Spleen (tissue), 11 donors: ENCODE data around the gene LRRN4CL. TPM values are rescaled to one million over a fixed set of nuclear protein-coding genes. Genes with fewer than 3 reads are reported as not detected.
"Not testable (repeated sequence)": the region's sequence is repeated elsewhere in the genome, so short reads cannot be mapped to it uniquely, and the experiment has no call there.

Experiments used
- DNase-seq: peaks from one replicate; pipeline ENCODE4 v3.0.0-alpha.2; 2020
- H3K27ac ChIP-seq, 8 donors: fragments of 200-600 bp; sonication (generic) in 7 of 8; 1 replicate in 4 of 8; 2 replicates in 4 of 8; pipeline versions ENCODE4 v1.5.0 to v1.8.0; 2016 to 2021; ENCODE audit warnings: inconsistent platforms in 4 of 8, mild to moderate bottlenecking in 4 of 8, moderate library complexity in 1 of 8
- H3K27me3 ChIP-seq, 7 donors: fragments of 200-600 bp; sonication (generic) in 6 of 7; replicated peaks in 1 of 7; 1 replicate in 4 of 7; 2 replicates in 3 of 7; pipeline versions ENCODE4 v1.5.0 to v1.8.0; 2016 to 2021; ENCODE audit warnings: inconsistent platforms in 3 of 7, mild to moderate bottlenecking in 1 of 7
- H3K36me3 ChIP-seq, 6 donors: fragments of 200-600 bp; sonication (generic) in 5 of 6; 1 replicate in 4 of 6; 2 replicates in 2 of 6; pipeline versions ENCODE4 v1.5.0 to v1.8.0; 2016 to 2021; ENCODE audit warnings: inconsistent platforms in 2 of 6
- H3K4me1 ChIP-seq, 6 donors: fragments of 200-600 bp; sonication (generic) in 5 of 6; 1 replicate in 3 of 6; 2 replicates in 3 of 6; pipeline versions ENCODE4 v1.5.0 to v1.8.0; 2016 to 2021; ENCODE audit warnings: inconsistent platforms in 3 of 6
- H3K4me3 ChIP-seq, 8 donors: fragments of 200-600 bp; sonication (generic) in 7 of 8; 1 replicate in 4 of 8; 2 replicates in 4 of 8; pipeline versions ENCODE4 v1.5.0 to v1.8.0; 2016 to 2021; ENCODE audit warnings: inconsistent platforms in 4 of 8, mild to moderate bottlenecking in 4 of 8, moderate library complexity in 2 of 8
- H3K9me3 ChIP-seq, 8 donors: fragments of 200-600 bp; sonication (generic) in 7 of 8; 1 replicate in 4 of 8; 2 replicates in 4 of 8; pipeline versions ENCODE4 v1.5.0 to v1.8.0; 2016 to 2021; ENCODE audit warnings: inconsistent platforms in 4 of 8
- CTCF ChIP-seq, 11 experiments: fragments of 200-600 bp in 7 of 11; fragments of 450-650 bp in 4 of 11; sonication (generic) in 4 of 11; IDR thresholded peaks in 8 of 11; conservative IDR thresholded peaks in 3 of 11; 1 replicate in 7 of 11; 2 replicates in 4 of 11; pipeline versions ENCODE4 v1.4.0 to v1.8.0; 2016 to 2021; ENCODE audit warnings: antibody characterized with exemption in 11 of 11, inconsistent platforms in 4 of 11, mild to moderate bottlenecking in 1 of 11
- POLR2A ChIP-seq, 3 donors: fragments of 450-650 bp; IDR thresholded peaks; one replicate each; pipeline ENCODE4 v1.5.1; 2017; ENCODE audit warnings: antibody characterized with exemption in 3 of 3, mild to moderate bottlenecking in 1 of 3
- POLR2AphosphoS5 ChIP-seq, 3 donors: sonication (generic); formaldehyde crosslinking; IDR thresholded peaks; one replicate each; pipeline ENCODE4 v1.5.1; 2017; ENCODE audit warnings: antibody characterized with exemption in 3 of 3
- WGBS, 5 donors: extraction: QIAGEN DNeasy Blood & Tissue Kit in 3 of 5; methylation state at CpG; one replicate each; pipeline versions ENCODE4 v1.1.5 to v1.1.7; 2013 to 2018; 5-methylcytosine and 5-hydroxymethylcytosine counted together
- intact Hi-C: fragments of 100-400 bp; cut with DNase I; formaldehyde crosslinking; loops from one replicate; pipeline ENCODE4 v1.15.0; 2023; ENCODE audit warnings: low total_unique reads
- polyA plus RNA-seq, 3 donors: library from polyadenylated mRNA; stranded (reverse); fragments of 200-250 nt; gene quantifications; one replicate each; pipeline ENCODE4 v1.2.1, GENCODE V29; 2013
- total RNA-seq, 7 donors: library from RNA; depleted of rRNA in 3 of 7; stranded (reverse); fragments of >200 nt in 3 of 7; fragmentation: NEBNext Ultra II Directional in 4 of 7; extraction: Animal tissue kit (Norgen Biotek cat#: 25700) in 4 of 7; gene quantifications; one replicate each; pipeline versions ENCODE4 v1.1.0 to v1.2.1, GENCODE V29; 2016 to 2021
- donor health status: healthy with polysubstance abuse.
- donor health status: DM: no; HTN: no; CAD: no; lungs with moderate emphysema.
- donor health status: DM: no; HTN: no; CAD: no.
- donor health status: Bipolar disorder and iron deficiency.
- donor health status: healthy.
- donor health status: DM: no; HTN: no; CAD: no.
- donor health status: DM: yes; HTN: yes; CAD: no.

LRRN4CL gene
- total and polyA plus RNA-seq, 10 donors: 0.04 to 0.48 (median 0.17) TPM; not detected in 7

DNA sequence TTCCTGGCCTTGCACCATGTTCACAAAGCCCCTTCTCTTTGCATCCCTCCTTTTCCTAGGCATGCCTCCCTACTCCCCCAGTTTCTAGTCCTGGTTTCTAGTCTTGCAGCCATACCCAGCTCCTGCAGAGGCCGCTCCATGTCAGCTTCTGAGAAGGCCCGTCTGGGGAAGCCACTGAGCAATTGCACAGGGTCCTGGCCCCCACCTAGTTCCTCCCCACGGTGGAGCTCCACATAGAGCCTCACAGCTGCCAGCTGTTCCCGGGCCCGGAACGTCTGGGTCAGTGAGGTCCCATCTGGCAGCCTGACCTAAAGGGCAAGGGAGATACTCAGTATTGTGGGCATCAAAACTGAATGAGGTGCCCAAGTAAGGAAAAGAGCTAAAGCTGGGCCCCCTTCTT, 12.6 kb downstream of the LRRN4CL start:
- Histone ChIP-seq H3K4me3 (no peak overlapping the region), H3K36me3 (peaks cover 0 to 56% (median 39%) of the 10 kb centered on the region in 6 donors), H3K27me3 (no peaks in the 10 kb centered on the region), H3K9me3 (no peaks in the 10 kb centered on the region), H3K27ac (peak overlapping the region in 1 of 8 donors; percentile 8), H3K4me1 (peaks cover 30 to 88% (median 57%) of the 10 kb centered on the region in 6 donors)
- intact Hi-C loops: loop anchor here (10.0 kb wide), 1 partner anchor 82 kb away; the partner anchor contains the start of gene TUT1
- DNase-seq: no peak
- no peak for TF ChIP-seq POLR2A (IDR thresholded peaks at IDR 0.05)
- no peak for TF ChIP-seq POLR2AphosphoS5 (IDR thresholded peaks at IDR 0.05)
- no peak for TF ChIP-seq CTCF (IDR thresholded peaks at IDR 0.05 in 8 of 11, conservative IDR thresholded peaks at IDR 0.05 in 3 of 11)
- WGBS, 5 donors: 54 to 75% (median 73%) methylated on average over 6 of the region's 6 CpGs

DNA sequence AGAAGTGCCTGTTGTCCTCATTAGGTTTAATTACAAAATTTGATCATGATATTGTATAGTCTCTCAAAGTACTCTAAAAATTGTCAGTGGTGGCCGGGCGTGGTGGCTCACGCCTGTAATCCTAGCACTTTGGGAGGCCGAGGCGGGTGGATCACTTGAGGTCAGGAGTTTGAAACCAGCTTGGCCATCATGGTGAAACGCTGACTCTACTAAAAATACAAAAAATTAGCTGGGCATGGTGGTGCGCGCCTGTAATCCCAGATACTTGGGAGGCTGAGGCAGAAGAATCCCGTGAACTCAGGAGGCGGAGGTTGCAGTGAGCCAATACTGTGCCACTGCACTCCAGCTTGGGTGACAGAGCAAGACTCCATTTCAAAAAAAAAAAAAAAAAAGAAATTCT, 13.9 kb downstream of the LRRN4CL start:
- not testable (repeated sequence) for H3K27ac ChIP-seq, H3K9me3 ChIP-seq, DNase-seq, H3K27me3 ChIP-seq, H3K4me3 ChIP-seq
- intact Hi-C loops: loop anchor here (10.0 kb wide), 1 partner anchor 81 kb away; the partner anchor contains the start of gene TUT1
- Histone ChIP-seq H3K4me1 (peaks cover 35 to 89% (median 64%) of the 10 kb centered on the region in 6 donors), H3K36me3 (peaks cover 0 to 56% (median 39%) of the 10 kb centered on the region in 6 donors)
- WGBS, 5 donors: 91 to 98% (median 94%) methylated on average over 10 of the region's 10 CpGs

- peaks cover 25 to 91% (median 67%) of the 10 kb centered on the region in 6 donors for H3K4me1 ChIP-seq
- TF ChIP-seq CTCF (IDR thresholded peaks at IDR 0.05 in 8 of 11, conservative IDR thresholded peaks at IDR 0.05 in 3 of 11): no peak
- no peak for TF ChIP-seq POLR2A (IDR thresholded peaks at IDR 0.05)
- TF ChIP-seq POLR2AphosphoS5 (IDR thresholded peaks at IDR 0.05): no peak
- 85 to 92% (median 87%) methylated on average over 2 of the region's 2 CpGs for WGBS, 5 donors
These were observed 16.2 kb downstream of the LRRN4CL start for GRCh38 chr11:62673196-62673525.

DNA sequence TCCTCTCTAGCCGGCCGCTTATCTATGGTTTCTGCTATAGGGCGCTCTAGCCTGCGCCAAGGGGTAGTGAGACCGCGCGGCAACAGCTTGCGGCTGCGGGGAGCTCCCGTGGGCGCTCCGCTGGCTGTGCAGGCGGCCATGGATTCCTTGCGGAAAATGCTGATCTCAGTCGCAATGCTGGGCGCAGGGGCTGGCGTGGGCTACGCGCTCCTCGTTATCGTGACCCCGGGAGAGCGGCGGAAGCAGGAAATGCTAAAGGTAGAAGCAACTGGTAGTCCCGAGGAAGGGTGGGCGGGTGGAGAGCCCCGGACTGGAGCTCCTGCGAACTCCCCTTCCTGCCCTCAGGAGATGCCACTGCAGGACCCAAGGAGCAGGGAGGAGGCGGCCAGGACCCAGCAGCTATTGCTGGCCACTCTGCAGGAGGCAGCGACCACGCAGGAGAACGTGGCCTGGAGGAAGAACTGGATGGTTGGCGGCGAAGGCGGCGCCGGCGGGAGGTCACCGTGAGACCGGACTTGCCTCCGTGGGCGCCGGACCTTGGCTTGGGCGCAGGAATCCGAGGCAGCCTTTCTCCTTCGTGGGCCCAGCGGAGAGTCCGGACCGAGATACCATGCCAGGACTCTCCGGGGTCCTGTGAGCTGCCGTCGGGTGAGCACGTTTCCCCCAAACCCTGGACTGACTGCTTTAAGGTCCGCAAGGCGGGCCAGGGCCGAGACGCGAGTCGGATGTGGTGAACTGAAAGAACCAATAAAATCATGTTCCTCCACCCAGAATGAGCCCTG, 17.5 kb downstream of the LRRN4CL start, which contains the start of the genes LBHD1 and UQCC3:
TSS of gene LBHD1 (minus strand) at position 660 of the 782 bp plus-strand sequence. CDS start 2,236 bp downstream, outside the sequence.
TSS of gene UQCC3 (plus strand) at position 66 of the 782 bp plus-strand sequence. CDS start at position 139, 73 bp downstream.
- peak; percentile 92 for DNase-seq
- peaks cover 0 to 54% (median 28%) of the 10 kb centered on the region in 6 donors for H3K36me3 ChIP-seq
- TF ChIP-seq CTCF (IDR thresholded peaks at IDR 0.05 in 8 of 11, conservative IDR thresholded peaks at IDR 0.05 in 3 of 11): peak in 1 of 11 experiments; percentile 3
- peak in 1 of 3 donors; percentile 65 for TF ChIP-seq POLR2A (IDR thresholded peaks at IDR 0.05)
- TF ChIP-seq POLR2AphosphoS5 (IDR thresholded peaks at IDR 0.05): peak; percentile 76 to 88 (median 86)
- peak within 1 kb of the TSS; percentile 86 to 96 (median 94) for H3K27ac ChIP-seq
- no peaks in the 10 kb centered on the region for H3K9me3 ChIP-seq
- H3K4me3 ChIP-seq: peak within 1 kb of the TSS; percentile 76 to 96 (median 93)
- intact Hi-C loops: loop anchor here (10.0 kb wide), 1 partner anchor 77 kb away; the partner anchor contains the start of gene TUT1
- 0 to 1% (median 0%) methylated on average over 32 to 59 of the region's 59 CpGs for WGBS, 5 donors
- H3K4me1 ChIP-seq: peaks cover 25 to 91% (median 68%) of the 10 kb centered on the region in 6 donors
- no peaks in the 10 kb centered on the region for H3K27me3 ChIP-seq

More at GRCh38 chr11:62673196-62673525, 16.2 kb downstream of the LRRN4CL start:
- intact Hi-C loops: loop anchor here (10.0 kb wide), 1 partner anchor 78 kb away; the partner anchor contains the start of gene TUT1
- H3K27ac ChIP-seq: peak overlapping the region in 4 of 8 donors; percentile 92 to 96 (median 94)
- no peaks in the 10 kb centered on the region for H3K9me3 ChIP-seq
- peaks cover 0 to 56% (median 39%) of the 10 kb centered on the region in 6 donors for H3K36me3 ChIP-seq
- H3K4me3 ChIP-seq: peak overlapping the region in 3 of 8 donors; percentile 94 to 96 (median 95)
- H3K27me3 ChIP-seq: no peaks in the 10 kb centered on the region
- DNase-seq: no peak
